ENCODE measurements around the gene ALKBH1. TPM values are rescaled to one million over a fixed set of nuclear protein-coding genes. Genes with fewer than 3 reads are reported as not detected.
"Not testable (repeated sequence)": the region's sequence is repeated elsewhere in the genome, so short reads cannot be mapped to it uniquely, and the experiment has no call there.

ALKBH1 gene, protein sequence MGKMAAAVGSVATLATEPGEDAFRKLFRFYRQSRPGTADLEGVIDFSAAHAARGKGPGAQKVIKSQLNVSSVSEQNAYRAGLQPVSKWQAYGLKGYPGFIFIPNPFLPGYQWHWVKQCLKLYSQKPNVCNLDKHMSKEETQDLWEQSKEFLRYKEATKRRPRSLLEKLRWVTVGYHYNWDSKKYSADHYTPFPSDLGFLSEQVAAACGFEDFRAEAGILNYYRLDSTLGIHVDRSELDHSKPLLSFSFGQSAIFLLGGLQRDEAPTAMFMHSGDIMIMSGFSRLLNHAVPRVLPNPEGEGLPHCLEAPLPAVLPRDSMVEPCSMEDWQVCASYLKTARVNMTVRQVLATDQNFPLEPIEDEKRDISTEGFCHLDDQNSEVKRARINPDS
- total RNA-seq (2021) (22.7 and 25.0 TPM in 2 replicates), Bru-seq, nascent RNA (percentile 92 among the genes with signal in this experiment), BruChase-seq, experiment 1, labeled RNA remaining after a 2-hour chase (percentile 83 among the genes with signal in this experiment), BruChase-seq, experiment 2, labeled RNA remaining after a 6-hour chase (percentile 75 among the genes with signal in this experiment)
- long read RNA-seq, transcript ALKBH1-201 (6 exons, 2,594 nt): major isoform, 30 of 37 reads
- long read RNA-seq, partial matches to known transcripts: 1 of 37 reads
- long read RNA-seq, other reads (novel, unspliced or antisense): 2 of 37 reads

DNA sequence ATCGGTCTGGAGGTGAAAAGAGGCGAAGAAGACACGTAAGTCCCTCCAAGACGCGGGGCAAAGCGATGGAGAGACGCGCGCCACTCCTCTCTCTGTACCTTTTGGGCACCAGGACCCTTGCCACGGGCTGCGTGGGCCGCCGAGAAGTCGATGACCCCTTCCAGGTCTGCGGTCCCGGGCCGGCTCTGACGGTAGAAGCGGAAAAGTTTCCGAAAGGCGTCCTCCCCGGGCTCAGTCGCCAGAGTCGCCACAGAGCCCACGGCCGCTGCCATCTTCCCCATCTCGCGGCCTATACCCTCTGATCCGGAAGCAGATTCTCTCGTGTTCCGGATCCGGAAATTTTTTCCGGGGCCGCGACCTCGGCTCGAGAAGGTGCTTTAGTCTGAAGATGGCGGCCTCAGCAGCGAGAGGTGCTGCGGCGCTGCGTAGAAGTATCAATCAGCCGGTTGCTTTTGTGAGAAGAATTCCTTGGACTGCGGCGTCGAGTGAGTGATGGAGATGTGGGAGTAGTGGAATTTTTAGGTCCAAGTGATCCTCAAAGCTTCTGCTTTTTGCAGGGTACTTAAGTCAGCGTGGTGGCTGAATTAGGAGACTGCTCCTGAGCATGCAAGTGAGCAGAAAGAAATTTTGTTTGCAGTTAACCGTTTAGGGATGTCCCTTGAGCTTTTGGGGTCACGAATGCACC, at the start of gene ALKBH1, which contains the start of gene SLIRP:
Gene ALKBH1, minus strand, starts transcription at position 300 of the 685 bp plus-strand sequence. Its CDS starts 19 bp downstream, at position 281.
Gene SLIRP, plus strand, starts transcription at position 380 of the 685 bp plus-strand sequence. Its CDS starts 9 bp downstream, at position 389.
- Histone ChIP-seq H3K79me2 (ENCODE audit: low read depth) (peaks cover 75% of the 10 kb centered on the region), H3K4me3 (peak within 1 kb of the TSS; percentile 74), H3K36me3 (ENCODE audit: low read depth) (peaks cover 28% of the 10 kb centered on the region), H3F3A (ENCODE audit: insufficient read depth, low read depth) (peaks cover 12% of the 10 kb centered on the region; the same call in 1 of the 2 replicates), H3K4me1 (replicated peaks; ENCODE audit: insufficient read depth) (peaks cover 25% of the 10 kb centered on the region), H3K27ac (peak within 1 kb of the TSS; percentile 27), H4K20me1 (ENCODE audit: insufficient read depth) (peaks cover 30% of the 10 kb centered on the region), H2AFZ (peak within 1 kb of the TSS; percentile 99), H3K9me3 (ENCODE audit: insufficient read depth, low read depth) (no peaks in the 10 kb centered on the region), H3K4me2 (peak within 1 kb of the TSS; percentile 86), H3K9me2 (ENCODE audit: insufficient read depth) (no peaks in the 10 kb centered on the region), H3K27me3 (ENCODE audit: insufficient read depth, low read depth) (no peaks in the 10 kb centered on the region)
- POLR2A ChIA-PET (ENCODE audit: unreplicated experiment): interaction anchor here (0.6 kb wide), 1 partner anchor 52 kb away, joined by 3 read pairs; no protein-coding TSS in a partner anchor
- intact Hi-C loops (cut with micrococcal nuclease; ENCODE audit: unreplicated experiment): loop anchor here (1.0 to 10.0 kb wide), 7 partner anchors 53 to 553 kb away; partner anchors contain the start of genes GSTZ1, POMT2, SPTLC2 and VIPAS39
- BruUV-seq (replicated peaks): no TSS peak
- peak; percentile 88 to 92 for DNase-seq
- TF ChIP-seq EZH2 (IDR thresholded peaks at IDR 0.05; ENCODE audit: low read depth): no peak
- CTCF ChIA-PET: interaction anchor here (0.5 to 0.7 kb wide), 7 partner anchors 104 to 765 kb away, joined by 3 to 8 read pairs (median 5); no protein-coding TSS in a partner anchor

DNA sequence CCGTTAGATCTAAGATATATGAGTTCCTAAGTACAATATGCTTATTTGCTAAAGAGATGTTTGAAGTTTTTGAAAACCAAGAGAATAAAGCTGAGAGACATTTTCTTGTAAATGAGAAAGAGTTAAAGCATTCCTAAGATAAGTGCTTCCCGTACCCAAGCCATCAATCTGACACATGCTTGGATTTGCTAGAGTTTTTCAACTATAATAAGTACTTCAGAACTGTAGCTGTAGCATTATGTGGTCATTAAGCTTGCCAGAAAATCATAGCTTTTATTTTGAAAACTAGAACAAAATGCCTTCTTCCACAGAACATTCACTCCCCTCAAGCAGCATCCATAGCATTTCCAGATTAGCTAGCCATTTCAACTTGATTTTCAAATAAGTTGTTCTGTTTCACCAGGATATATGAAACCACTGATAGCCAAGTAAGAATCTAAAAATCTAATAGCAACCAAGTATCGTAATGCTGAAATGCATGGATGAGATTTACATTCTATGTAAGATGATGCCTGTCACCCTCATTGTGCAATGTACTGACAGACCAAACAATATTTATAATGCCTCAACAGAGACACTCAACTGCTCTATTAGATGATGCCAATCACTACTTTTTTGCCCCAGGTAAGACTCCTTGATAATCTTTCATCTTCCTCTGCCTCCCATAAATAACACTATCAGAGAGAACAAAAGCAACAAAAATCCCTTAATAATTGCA, 45.1 kb upstream of the ALKBH1 start:
- POLR2A ChIA-PET (ENCODE audit: unreplicated experiment): interaction anchor here (0.6 kb wide), 1 partner anchor 40 kb away, joined by 10 read pairs; no protein-coding TSS in a partner anchor
- H3K9me2 ChIP-seq (ENCODE audit: insufficient read depth): no peaks in the 10 kb centered on the region
- TF ChIP-seq EZH2 (IDR thresholded peaks at IDR 0.05; ENCODE audit: low read depth): no peak
- TF ChIP-seq, protein P1, sequence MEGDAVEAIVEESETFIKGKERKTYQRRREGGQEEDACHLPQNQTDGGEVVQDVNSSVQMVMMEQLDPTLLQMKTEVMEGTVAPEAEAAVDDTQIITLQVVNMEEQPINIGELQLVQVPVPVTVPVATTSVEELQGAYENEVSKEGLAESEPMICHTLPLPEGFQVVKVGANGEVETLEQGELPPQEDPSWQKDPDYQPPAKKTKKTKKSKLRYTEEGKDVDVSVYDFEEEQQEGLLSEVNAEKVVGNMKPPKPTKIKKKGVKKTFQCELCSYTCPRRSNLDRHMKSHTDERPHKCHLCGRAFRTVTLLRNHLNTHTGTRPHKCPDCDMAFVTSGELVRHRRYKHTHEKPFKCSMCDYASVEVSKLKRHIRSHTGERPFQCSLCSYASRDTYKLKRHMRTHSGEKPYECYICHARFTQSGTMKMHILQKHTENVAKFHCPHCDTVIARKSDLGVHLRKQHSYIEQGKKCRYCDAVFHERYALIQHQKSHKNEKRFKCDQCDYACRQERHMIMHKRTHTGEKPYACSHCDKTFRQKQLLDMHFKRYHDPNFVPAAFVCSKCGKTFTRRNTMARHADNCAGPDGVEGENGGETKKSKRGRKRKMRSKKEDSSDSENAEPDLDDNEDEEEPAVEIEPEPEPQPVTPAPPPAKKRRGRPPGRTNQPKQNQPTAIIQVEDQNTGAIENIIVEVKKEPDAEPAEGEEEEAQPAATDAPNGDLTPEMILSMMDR (conservative IDR thresholded peaks at IDR 0.05): no peak
- peaks cover 35% of the 10 kb centered on the region for H3K79me2 ChIP-seq (ENCODE audit: low read depth)
- H3K4me2 ChIP-seq: no peak overlapping the region
- H3K4me1 ChIP-seq (replicated peaks; ENCODE audit: insufficient read depth): no peaks in the 10 kb centered on the region
- no peak overlapping the region for H3K4me3 ChIP-seq
- peaks cover 72% of the 10 kb centered on the region for H4K20me1 ChIP-seq (ENCODE audit: insufficient read depth)
- intact Hi-C loops (cut with micrococcal nuclease; ENCODE audit: unreplicated experiment): loop anchor here (2.0 kb wide), 1 partner anchor 24 kb away; no protein-coding TSS in a partner anchor
- peaks cover 58% of the 10 kb centered on the region for H3K36me3 ChIP-seq (ENCODE audit: low read depth)
- peaks cover 12% of the 10 kb centered on the region; the same call in 1 of the 2 replicates for H3F3A ChIP-seq (ENCODE audit: insufficient read depth, low read depth)
- CTCF ChIA-PET: no interaction called here
- no peak for DNase-seq
- no peak overlapping the region for H2AFZ ChIP-seq
- no TSS peak for BruUV-seq (replicated peaks)
- H3K9me3 ChIP-seq (ENCODE audit: insufficient read depth, low read depth): no peaks in the 10 kb centered on the region
- H3K27me3 ChIP-seq (ENCODE audit: insufficient read depth, low read depth): no peaks in the 10 kb centered on the region
- H3K27ac ChIP-seq: no peak overlapping the region

DNA sequence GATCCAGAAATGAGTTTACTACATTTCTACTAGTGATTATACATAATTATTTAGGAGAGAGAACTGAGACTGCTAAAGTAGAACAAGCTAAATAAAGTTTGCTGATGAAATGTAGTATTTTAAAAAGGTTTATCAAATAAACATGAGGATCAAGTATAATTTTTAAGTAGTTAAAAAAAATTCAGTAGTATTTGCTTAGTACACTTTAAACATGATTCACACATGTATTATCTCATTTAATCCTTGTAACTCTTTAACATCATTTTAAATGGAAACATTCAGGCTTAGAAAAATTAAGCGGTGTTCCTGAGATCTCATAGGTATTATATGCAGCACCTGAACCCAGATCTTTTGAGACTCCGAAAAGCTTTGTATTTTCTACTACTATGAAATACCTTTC, 44.4 kb upstream of the ALKBH1 start:
- Histone ChIP-seq H3K4me1 (replicated peaks; ENCODE audit: insufficient read depth) (no peaks in the 10 kb centered on the region), H3K27ac (no peak overlapping the region), H4K20me1 (ENCODE audit: insufficient read depth) (peaks cover 66% of the 10 kb centered on the region), H2AFZ (no peak overlapping the region), H3K4me3 (no peak overlapping the region), H3K79me2 (ENCODE audit: low read depth) (peaks cover 28% of the 10 kb centered on the region), H3K9me3 (ENCODE audit: insufficient read depth, low read depth) (no peaks in the 10 kb centered on the region), H3K4me2 (no peak overlapping the region), H3K27me3 (ENCODE audit: insufficient read depth, low read depth) (no peaks in the 10 kb centered on the region), H3K36me3 (ENCODE audit: low read depth) (peaks cover 58% of the 10 kb centered on the region), H3F3A (ENCODE audit: insufficient read depth, low read depth) (peaks cover 12% of the 10 kb centered on the region; the same call in 1 of the 2 replicates), H3K9me2 (ENCODE audit: insufficient read depth) (no peaks in the 10 kb centered on the region)
- no TSS peak for BruUV-seq (replicated peaks)
- TF ChIP-seq, protein P1 (conservative IDR thresholded peaks at IDR 0.05): no peak
- no peak for TF ChIP-seq EZH2 (IDR thresholded peaks at IDR 0.05; ENCODE audit: low read depth)
- no peak for DNase-seq
- CTCF ChIA-PET: no interaction called here
- POLR2A ChIA-PET (ENCODE audit: unreplicated experiment): interaction anchor here (0.6 kb wide), 5 partner anchors 25 to 75 kb away, joined by 3 to 10 read pairs (median 5); no protein-coding TSS in a partner anchor
- intact Hi-C loops (cut with micrococcal nuclease; ENCODE audit: unreplicated experiment): loop anchor here (2.0 kb wide), 1 partner anchor 23 kb away; no protein-coding TSS in a partner anchor

DNA sequence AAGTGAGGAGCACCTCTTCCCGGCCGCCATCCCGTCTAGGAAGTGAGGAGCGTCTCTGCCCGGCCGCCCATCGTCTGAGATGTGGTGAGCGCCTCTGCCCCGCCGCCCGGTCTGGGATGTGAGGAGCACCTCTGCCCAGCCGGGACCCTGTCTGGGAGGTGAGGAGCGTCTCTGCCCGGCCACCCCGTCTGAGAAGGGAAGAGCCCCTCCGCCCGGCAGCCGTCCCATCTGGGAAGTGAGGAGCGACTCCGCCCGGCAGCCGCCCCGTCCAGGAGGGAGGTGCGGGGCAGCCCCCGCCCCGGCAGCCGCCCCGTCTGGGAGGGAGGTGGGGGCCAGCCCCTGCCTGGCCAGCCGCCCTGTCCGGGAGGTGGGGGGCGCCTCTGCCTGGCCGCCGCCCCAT, 39.6 kb upstream of the ALKBH1 start:
- H3K27me3 ChIP-seq (ENCODE audit: insufficient read depth, low read depth); H3K9me3 ChIP-seq (ENCODE audit: insufficient read depth, low read depth); BruUV-seq (replicated peaks); CTCF ChIA-PET; H3K27ac ChIP-seq; H3K4me2 ChIP-seq; H3K4me1 ChIP-seq (replicated peaks; ENCODE audit: insufficient read depth); DNase-seq; H2AFZ ChIP-seq; intact Hi-C loops (cut with micrococcal nuclease; ENCODE audit: unreplicated experiment); H3K9me2 ChIP-seq (ENCODE audit: insufficient read depth); H3K4me3 ChIP-seq; POLR2A ChIA-PET (ENCODE audit: unreplicated experiment): not testable (repeated sequence)
- Histone ChIP-seq H4K20me1 (ENCODE audit: insufficient read depth) (peaks cover 54% of the 10 kb centered on the region), H3K79me2 (ENCODE audit: low read depth) (peaks cover 19% of the 10 kb centered on the region; the same call in 1 of the 2 replicates), H3K36me3 (ENCODE audit: low read depth) (peaks cover 59% of the 10 kb centered on the region), H3F3A (ENCODE audit: insufficient read depth, low read depth) (0 out of 2 replicates have a peak, but pooled peaks cover 14% of the 10 kb centered on the region)
